Endodermal cell (in vitro differentiated cells): ENCODE measurements around the gene ALDH1A3. TPM values are rescaled to one million over a fixed set of nuclear protein-coding genes. Genes with fewer than 3 reads are reported as not detected.
A peak's percentile ranks its signal among the peaks of the same experiment; 100 is the strongest.

Experiments
- DNase-seq: peaks from one replicate; pipeline ENCODE4 v3.0.0-alpha.2; 2017
- H3K27ac ChIP-seq: 2 replicates; pipeline ENCODE4 v1.5.1; 2013; ENCODE audit warnings: mild to moderate bottlenecking, low read depth, low read length, moderate library complexity
- H3K27me3 ChIP-seq: 2 replicates; pipeline ENCODE4 v1.6.1; 2013; ENCODE audit warnings: mild to moderate bottlenecking, low read length, moderate library complexity; ENCODE audit not compliant: insufficient read depth, control insufficient read depth, poor library complexity, severe bottlenecking
- H3K36me3 ChIP-seq: 2 replicates; pipeline ENCODE4 v1.7.0; 2013; ENCODE audit warnings: mild to moderate bottlenecking, low read length, moderate library complexity; ENCODE audit not compliant: control insufficient read depth, insufficient read depth
- H3K4me1 ChIP-seq: one replicate; pipeline ENCODE4 v1.7.0; 2013; ENCODE audit warnings: low read length; ENCODE audit not compliant: control insufficient read depth, insufficient read depth
- H3K4me3 ChIP-seq: 2 replicates; pipeline ENCODE4 v1.5.1; 2013; ENCODE audit warnings: mild to moderate bottlenecking, low read length, moderate library complexity
- H3K9ac ChIP-seq: 2 replicates; pipeline ENCODE4 v1.6.1; 2013; ENCODE audit warnings: mild to moderate bottlenecking, low read length, moderate library complexity; ENCODE audit not compliant: poor library complexity, severe bottlenecking; ENCODE audit errors: extremely low read depth
- H3K9me3 ChIP-seq: 2 replicates; pipeline ENCODE4 v1.6.1; 2013; ENCODE audit warnings: mild to moderate bottlenecking, low read length, moderate library complexity; ENCODE audit not compliant: control insufficient read depth
- H3K27ac Mint-ChIP-seq: 2 replicates; pipeline ENCODE4 v1.8.0; 2020; ENCODE audit warnings: mixed read lengths
- H3K27me3 Mint-ChIP-seq: 2 replicates; pipeline ENCODE4 v1.8.0; 2021; ENCODE audit warnings: mild to moderate bottlenecking, mixed read lengths; ENCODE audit not compliant: insufficient read depth
- H3K36me3 Mint-ChIP-seq: 2 replicates; pipeline ENCODE4 v1.8.0; 2020; ENCODE audit warnings: low read depth, mixed read lengths
- H3K4me1 Mint-ChIP-seq: 2 replicates; pipeline ENCODE4 v1.8.0; 2020; ENCODE audit warnings: mixed read lengths
- H3K4me3 Mint-ChIP-seq: 2 replicates; pipeline ENCODE4 v1.8.0; 2020; ENCODE audit warnings: mild to moderate bottlenecking, moderate library complexity, mixed read lengths
- H3K9me3 Mint-ChIP-seq: 2 replicates; pipeline ENCODE4 v1.8.0; 2020; ENCODE audit warnings: mild to moderate bottlenecking, mixed read lengths
- CTCF ChIP-seq: fragments of 200-600 bp; sonication (generic); conservative IDR thresholded peaks from 2 replicates; pipeline ENCODE4 v1.5.0; 2021; ENCODE audit warnings: antibody characterized with exemption, mild to moderate bottlenecking
- WGBS, 2 experiments: methylation state at CpG; one replicate each; pipeline versions ENCODE4 v1.1.5 to v1.1.7; 2013; ENCODE audit warnings: missing lambda C conversion rate in 2 of 2, mixed read lengths in 1 of 2; ENCODE audit not compliant: insufficient coverage in 1 of 2, insufficient read length in 1 of 2; 5-methylcytosine and 5-hydroxymethylcytosine counted together
- total RNA-seq, 2 donors: library from RNA; stranded (reverse); fragmentation: NEBNext Ultra II Directional in 1 of 2; extraction: Animal tissue kit (Norgen Biotek cat#: 25700) in 1 of 2; gene quantifications; 2 replicates in 1 of 2; 3 replicates in 1 of 2; pipeline ENCODE4 v1.2.1, GENCODE V29; 2021

Gene ALDH1A3
- total RNA-seq, 2 donors from 2014 or later = 6.9 to 7.3 TPM

- WGBS, 2 experiments = 48 to 57% methylated on average over 10 of the region's 10 CpGs
- Mint-ChIP-seq H3K4me3 (peak overlapping the region; percentile 64), H3K27me3 (peaks cover 55% of the 10 kb centered on the region), H3K36me3 (no peaks in the 10 kb centered on the region), H3K27ac (no peak overlapping the region), H3K9me3 (no peaks in the 10 kb centered on the region), H3K4me1 (peaks cover 14% of the 10 kb centered on the region)
- Histone ChIP-seq H3K27me3 (peaks cover 50% of the 10 kb centered on the region), H3K4me1 (peaks cover 3% of the 10 kb centered on the region), H3K4me3 (peak overlapping the region; percentile 81), H3K36me3 (no peaks in the 10 kb centered on the region), H3K9ac (no peak overlapping the region), H3K27ac (no peak overlapping the region), H3K9me3 (no peaks in the 10 kb centered on the region)
- no peak for DNase-seq
- TF ChIP-seq CTCF = no peak
Measured at GRCh38 chr15:100880897-100881242, 1.2 kb downstream of the ALDH1A3 start.

GRCh38 chr15:100881573-100882336 is 2.1 kb downstream of the ALDH1A3 start:
- Mint-ChIP-seq H3K4me1 (peaks cover 14% of the 10 kb centered on the region), H3K27me3 (peaks cover 50% of the 10 kb centered on the region), H3K27ac (no peak overlapping the region), H3K4me3 (no peak overlapping the region), H3K9me3 (no peaks in the 10 kb centered on the region), H3K36me3 (no peaks in the 10 kb centered on the region)
- WGBS, 2 experiments = 93 to 95% methylated on average over 9 to 14 of the region's 14 CpGs
- Histone ChIP-seq H3K27ac (no peak overlapping the region), H3K9me3 (no peaks in the 10 kb centered on the region), H3K4me3 (peak overlapping the region; percentile 81), H3K27me3 (peaks cover 50% of the 10 kb centered on the region), H3K9ac (no peak overlapping the region), H3K4me1 (peaks cover 3% of the 10 kb centered on the region), H3K36me3 (peaks cover 3% of the 10 kb centered on the region)
- no peak for TF ChIP-seq CTCF
- DNase-seq = no peak

- H3K36me3 Mint-ChIP-seq = no peaks in the 10 kb centered on the region
- H3K9ac ChIP-seq = no peak overlapping the region
- H3K27me3 ChIP-seq = peaks cover 35% of the 10 kb centered on the region
- H3K4me3 ChIP-seq = no peak overlapping the region
- no peak overlapping the region for H3K27ac Mint-ChIP-seq
- no peaks in the 10 kb centered on the region for H3K9me3 ChIP-seq
- 94 to 98% methylated on average over 4 to 8 of the region's 8 CpGs for WGBS, 2 experiments
- DNase-seq = no peak
- H3K36me3 ChIP-seq = peaks cover 9% of the 10 kb centered on the region
- no peak for TF ChIP-seq CTCF
- H3K4me1 Mint-ChIP-seq = peaks cover 7% of the 10 kb centered on the region
- no peaks in the 10 kb centered on the region for H3K4me1 ChIP-seq
- H3K4me3 Mint-ChIP-seq = no peak overlapping the region
- peaks cover 32% of the 10 kb centered on the region for H3K27me3 Mint-ChIP-seq
- no peaks in the 10 kb centered on the region for H3K9me3 Mint-ChIP-seq
- H3K27ac ChIP-seq = no peak overlapping the region
Measured at GRCh38 chr15:100885116-100885515, 5.5 kb downstream of the ALDH1A3 start.
